Effector memory CD4-positive, alpha-beta T cell (primary cell): ENCODE measurements around the gene ASAP3.
A peak's percentile ranks its signal among the peaks of the same experiment; 100 is the strongest.

Source experiments
- DNase-seq, 3 donors: peaks; one replicate each; pipeline ENCODE4 v3.0.0-alpha.2; 2020
- H3K27ac ChIP-seq: 2 replicates; pipeline ENCODE4 v1.7.0; 2013; ENCODE audit warnings: mild to moderate bottlenecking, low read length, moderate library complexity; ENCODE audit not compliant: insufficient read depth, poor library complexity, severe bottlenecking
- H3K27me3 ChIP-seq: replicated peaks from 2 replicates; pipeline ENCODE4 v1.7.0; 2013; ENCODE audit warnings: mild to moderate bottlenecking, low read length; ENCODE audit not compliant: insufficient read depth, control insufficient read depth, poor library complexity, severe bottlenecking
- H3K36me3 ChIP-seq: 2 replicates; pipeline ENCODE4 v1.7.0; 2013; ENCODE audit warnings: mild to moderate bottlenecking, low read length, moderate library complexity; ENCODE audit not compliant: control insufficient read depth, insufficient read depth
- H3K4me1 ChIP-seq: 2 replicates; pipeline ENCODE4 v1.7.0; 2013; ENCODE audit warnings: low read length, mild to moderate bottlenecking; ENCODE audit not compliant: control insufficient read depth, insufficient read depth, poor library complexity, severe bottlenecking
- H3K4me3 ChIP-seq: 2 replicates; pipeline ENCODE4 v1.7.0; 2013; ENCODE audit warnings: low read length, low read depth, mild to moderate bottlenecking; ENCODE audit not compliant: insufficient read depth, poor library complexity, severe bottlenecking
- H3K9me3 ChIP-seq: 2 replicates; pipeline ENCODE4 v1.7.0; 2013; ENCODE audit warnings: mild to moderate bottlenecking, low read length, moderate library complexity; ENCODE audit not compliant: control insufficient read depth
- total RNA-seq, 3 donors: gene quantifications; one replicate each; lab custom pipeline; 2026; lab: John Stamatoyannopoulos, UW

The ASAP3 gene
- total RNA-seq: 1.9 to 2.7 (median 1.9) reads per million in 3 donors

DNA sequence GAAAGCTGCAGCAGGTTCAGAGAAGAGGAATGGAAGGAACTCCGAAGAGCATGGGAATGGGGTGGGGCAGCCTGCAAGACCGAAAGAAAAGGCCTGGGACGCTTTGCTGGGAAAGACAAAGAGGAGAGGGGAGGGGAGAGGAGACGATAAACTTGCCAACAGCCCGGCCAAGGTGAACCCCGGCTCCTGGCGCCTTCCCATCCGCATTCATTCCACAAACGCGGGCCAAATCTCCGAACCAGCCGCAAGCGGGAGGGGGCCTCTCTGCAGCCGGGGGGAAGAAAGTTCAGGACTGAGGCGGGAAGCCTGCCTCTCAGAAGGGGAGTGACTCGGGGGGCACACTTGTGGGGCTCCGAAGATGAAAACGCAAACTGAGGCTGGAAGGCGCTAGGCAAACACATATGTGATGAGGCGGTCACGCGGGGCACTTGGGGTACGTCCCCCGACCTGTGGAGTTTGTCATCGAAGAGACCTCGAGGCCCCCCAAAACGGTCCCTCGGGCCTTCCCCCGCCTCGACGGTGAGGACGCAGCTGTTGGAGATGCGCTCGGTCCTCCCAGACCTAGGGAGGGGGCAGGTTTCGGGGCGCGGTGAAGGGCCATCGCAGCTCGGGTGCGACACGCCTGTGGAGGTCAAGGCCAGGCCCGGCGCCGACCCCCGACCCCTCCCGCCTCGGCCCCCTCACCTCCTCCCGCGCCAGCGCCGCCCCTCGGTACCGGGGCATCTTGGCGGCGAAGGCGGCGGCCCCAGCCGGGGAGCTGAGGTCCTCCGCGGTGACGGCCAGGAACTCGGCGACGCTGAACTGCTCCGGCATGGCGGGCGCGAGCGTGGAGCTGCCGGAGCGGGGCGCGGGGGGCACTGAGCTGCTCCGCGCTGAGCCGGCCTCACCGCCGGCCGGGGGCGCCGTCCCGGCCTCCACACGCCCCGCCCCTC lies at the start of gene ASAP3:
Gene ASAP3 (minus strand): TSS at position 859 of the 932 bp plus-strand sequence. CDS start 46 bp downstream, at position 813.
- Histone ChIP-seq H3K36me3 (no peaks in the 10 kb centered on the region), H3K27me3 (no peaks in the 10 kb centered on the region), H3K9me3 (no peaks in the 10 kb centered on the region), H3K4me1 (peaks cover 12% of the 10 kb centered on the region), H3K4me3 (peak within 1 kb of the TSS; percentile 68), H3K27ac (no peak within 1 kb of the TSS)
- peak in 1 of 3 donors; percentile 6 for DNase-seq

DNA sequence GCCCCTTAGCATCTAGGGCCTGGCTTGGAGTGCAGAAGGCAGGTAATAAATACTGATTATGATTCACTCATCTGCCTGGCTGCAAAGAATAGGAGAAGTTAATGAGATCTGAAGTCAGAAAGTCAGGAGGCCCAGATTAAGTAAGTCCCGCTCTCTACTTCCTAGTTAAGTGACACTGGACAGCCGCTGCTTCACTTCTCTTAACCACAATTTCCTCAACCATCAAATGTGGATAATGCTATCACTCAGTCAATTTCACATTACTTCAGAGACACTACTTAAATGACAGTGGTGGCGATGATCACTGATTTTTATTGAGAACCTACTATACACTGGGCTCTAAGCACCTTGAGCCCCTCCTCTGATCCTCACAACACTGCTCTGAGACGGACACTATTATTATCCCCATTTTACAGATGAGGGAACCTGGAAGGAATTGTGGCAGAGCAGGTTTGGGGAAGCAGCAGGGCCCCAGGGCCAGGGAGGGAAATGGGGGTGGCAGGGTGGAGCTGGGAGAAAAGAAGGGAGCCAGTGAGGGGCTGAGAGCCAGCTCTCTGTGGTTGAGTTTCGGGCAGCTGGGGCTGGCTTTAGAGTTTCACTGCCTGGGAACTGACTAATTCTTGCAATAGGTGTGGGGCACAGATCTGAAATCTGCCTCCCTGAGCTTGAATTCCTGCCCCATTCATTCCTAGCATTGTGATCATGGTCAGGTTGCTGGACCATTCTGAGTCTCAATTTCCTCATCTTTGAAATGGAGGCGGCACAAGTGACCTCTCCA lies 49.5 kb upstream of the ASAP3 start:
- Histone ChIP-seq H3K36me3 (no peaks in the 10 kb centered on the region), H3K27ac (peak overlapping the region; percentile 50), H3K4me1 (peaks cover 53% of the 10 kb centered on the region), H3K9me3 (no peaks in the 10 kb centered on the region), H3K27me3 (no peaks in the 10 kb centered on the region), H3K4me3 (no peak overlapping the region)
- DNase-seq: no peak

DNA sequence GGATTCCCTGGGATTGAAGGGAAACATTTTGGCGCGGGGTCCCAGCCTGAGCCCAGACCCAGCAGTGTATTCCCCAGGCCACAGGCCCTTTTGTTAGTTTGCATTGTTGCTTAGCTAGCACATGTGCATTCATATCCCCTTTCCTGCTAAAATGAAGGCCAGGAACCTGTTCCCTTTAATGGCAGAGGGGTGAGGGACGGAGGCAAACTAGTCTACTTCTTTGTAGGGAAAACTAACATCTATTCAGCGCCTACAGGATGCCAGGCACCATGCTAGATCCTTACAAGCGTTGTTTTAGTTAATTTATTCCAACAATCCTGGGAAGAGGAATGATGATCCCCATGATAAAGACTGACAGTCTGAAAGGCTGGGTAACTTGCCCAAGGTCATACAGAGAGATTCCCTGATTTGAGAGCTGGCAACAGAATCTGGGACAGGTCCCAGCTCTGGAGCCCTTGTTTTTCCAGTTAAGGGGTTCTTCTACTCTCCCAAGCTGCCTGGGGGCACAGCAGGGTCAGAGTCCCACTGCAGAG lies 47.6 kb upstream of the ASAP3 start:
- Histone ChIP-seq H3K27ac (peak overlapping the region; percentile 53), H3K4me3 (peak overlapping the region; percentile 34), H3K36me3 (no peaks in the 10 kb centered on the region), H3K4me1 (peaks cover 71% of the 10 kb centered on the region), H3K27me3 (no peaks in the 10 kb centered on the region), H3K9me3 (no peaks in the 10 kb centered on the region)
- DNase-seq: no peak

DNA sequence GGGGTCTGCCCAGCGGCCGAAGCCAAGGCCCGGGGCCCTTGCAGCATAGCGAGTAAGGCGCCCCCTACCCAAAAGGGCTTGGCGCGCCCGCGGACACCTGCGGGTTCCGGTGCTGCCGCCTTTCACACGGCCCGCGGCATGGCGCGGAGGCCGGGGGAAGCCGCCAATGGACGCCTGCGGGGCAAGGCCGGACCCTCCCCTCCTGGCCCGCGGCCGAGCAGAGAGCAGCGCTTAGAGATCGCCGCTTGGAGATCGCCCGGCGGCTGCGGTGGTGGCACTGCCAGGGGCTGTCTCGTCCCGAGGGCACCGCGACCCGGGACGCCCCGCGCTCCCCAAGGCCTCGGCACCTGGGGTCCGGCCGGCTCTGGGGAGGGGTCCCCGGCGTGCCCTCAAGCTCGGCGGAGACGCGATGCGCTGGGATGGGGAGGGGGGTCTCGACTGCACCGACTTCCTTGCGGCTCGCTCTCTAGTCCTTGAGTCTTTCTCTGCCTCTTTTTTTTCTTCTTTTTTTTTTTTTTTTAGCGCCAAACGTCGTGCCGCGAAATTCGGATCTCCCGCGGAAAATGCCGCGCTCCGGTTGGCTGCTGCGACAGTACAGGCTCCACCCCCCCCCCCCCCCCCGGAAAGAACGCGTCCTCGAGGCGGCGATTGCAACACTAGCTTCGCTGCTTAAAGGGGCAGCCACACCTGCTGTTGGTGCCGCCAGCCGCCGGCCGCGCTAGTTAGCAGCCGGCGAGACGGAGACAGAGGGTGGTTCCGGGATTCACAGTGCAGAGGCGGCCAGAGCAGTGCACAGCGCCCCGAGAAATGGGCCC lies 47.0 kb upstream of the ASAP3 start, which contains the start of gene E2F2:
Gene E2F2 (minus strand): TSS at position 487 of the 815 bp plus-strand sequence. CDS start 440 bp downstream, at position 47.
- Histone ChIP-seq H3K36me3 (no peaks in the 10 kb centered on the region), H3K27me3 (no peaks in the 10 kb centered on the region), H3K4me1 (peaks cover 78% of the 10 kb centered on the region), H3K9me3 (no peaks in the 10 kb centered on the region), H3K27ac (peak within 1 kb of the TSS; percentile 53), H3K4me3 (peak within 1 kb of the TSS; percentile 70)
- DNase-seq: peak; percentile 72 to 79 (median 75)

DNA sequence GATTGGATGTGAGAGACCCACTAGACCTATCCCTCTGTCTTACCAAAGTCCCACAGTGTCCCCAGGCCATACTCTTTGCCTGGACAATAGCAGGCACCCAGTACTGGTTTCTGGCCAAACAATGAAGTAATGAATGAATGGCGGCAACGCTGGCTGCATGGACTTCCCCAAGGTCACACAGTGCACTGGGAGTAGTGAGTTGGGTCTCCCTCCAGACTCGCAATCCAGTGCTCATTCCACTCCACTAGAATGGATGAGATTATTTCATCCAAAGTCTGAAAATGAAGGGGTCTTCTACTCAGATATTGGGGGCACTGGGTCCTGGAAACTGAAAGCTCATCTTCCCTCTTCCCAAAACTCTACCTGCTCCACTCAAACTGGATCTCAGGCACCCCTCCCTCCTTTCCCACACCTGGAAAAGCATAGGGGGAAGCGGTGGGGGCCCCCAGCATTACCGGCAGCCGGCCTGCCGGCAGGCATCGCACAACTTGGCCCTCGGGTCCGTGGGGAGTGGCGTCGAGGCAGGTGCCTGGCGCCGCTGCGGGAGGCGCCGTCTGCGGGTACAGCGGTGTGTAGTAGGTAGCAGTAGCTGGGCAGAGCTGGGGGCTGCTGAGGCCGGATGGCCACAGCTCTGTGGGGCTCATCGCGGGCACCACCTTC lies 46.2 kb upstream of the ASAP3 start:
- peaks cover 85% of the 10 kb centered on the region for H3K4me1 ChIP-seq
- peak overlapping the region; percentile 70 for H3K4me3 ChIP-seq
- H3K27ac ChIP-seq: peak overlapping the region; percentile 51
- DNase-seq: no peak
- no peaks in the 10 kb centered on the region for H3K9me3 ChIP-seq
- H3K27me3 ChIP-seq: no peaks in the 10 kb centered on the region
- no peaks in the 10 kb centered on the region for H3K36me3 ChIP-seq

DNA sequence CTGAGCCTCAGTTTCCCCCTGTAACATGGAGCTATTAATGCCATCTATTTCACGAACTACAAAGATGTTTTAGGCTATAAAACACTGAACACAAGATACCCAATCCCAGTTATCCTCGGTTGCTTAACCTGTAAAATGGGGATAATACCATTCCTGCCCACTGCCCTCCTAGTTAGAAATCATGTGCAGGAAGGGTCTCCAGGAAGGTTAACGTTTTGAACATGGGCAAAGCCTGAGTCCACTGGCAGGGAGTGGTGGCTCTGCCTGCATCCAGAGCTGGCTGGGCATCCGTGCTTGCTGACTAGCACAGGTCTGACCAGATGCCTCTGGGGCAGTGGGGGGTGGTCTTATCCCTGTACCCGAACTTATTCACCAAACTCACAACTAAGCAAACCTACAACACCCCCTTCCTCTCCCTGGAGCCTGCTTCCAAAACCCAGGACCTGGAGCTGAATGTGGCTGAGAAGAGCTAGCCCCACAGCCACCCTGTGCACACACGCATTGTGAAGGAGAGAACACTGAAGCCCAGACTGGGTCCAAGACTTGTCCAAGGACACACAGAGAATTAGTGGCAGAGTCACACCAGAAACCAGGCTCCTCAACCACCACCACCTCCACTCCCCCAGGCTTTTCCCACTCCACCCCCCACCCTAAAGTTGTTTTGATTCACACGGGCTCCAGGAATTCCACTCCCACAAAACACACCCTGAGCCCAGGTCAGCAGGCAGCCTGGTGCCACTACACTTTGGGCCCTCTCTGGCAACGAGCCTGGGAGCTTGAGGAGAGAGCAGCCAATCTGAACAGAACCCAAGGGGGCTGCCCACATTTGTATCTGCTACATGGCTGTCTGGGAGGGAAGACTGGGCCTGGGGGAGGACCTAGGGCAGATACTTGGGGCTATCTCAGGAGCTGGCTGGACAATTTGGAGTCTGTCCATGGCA lies 45.4 kb upstream of the ASAP3 start:
- H3K4me3 ChIP-seq: peak overlapping the region; percentile 70
- peak overlapping the region; percentile 64 for H3K27ac ChIP-seq
- H3K36me3 ChIP-seq: no peaks in the 10 kb centered on the region
- no peak for DNase-seq
- H3K9me3 ChIP-seq: no peaks in the 10 kb centered on the region
- H3K4me1 ChIP-seq: peaks cover 93% of the 10 kb centered on the region
- no peaks in the 10 kb centered on the region for H3K27me3 ChIP-seq

DNA sequence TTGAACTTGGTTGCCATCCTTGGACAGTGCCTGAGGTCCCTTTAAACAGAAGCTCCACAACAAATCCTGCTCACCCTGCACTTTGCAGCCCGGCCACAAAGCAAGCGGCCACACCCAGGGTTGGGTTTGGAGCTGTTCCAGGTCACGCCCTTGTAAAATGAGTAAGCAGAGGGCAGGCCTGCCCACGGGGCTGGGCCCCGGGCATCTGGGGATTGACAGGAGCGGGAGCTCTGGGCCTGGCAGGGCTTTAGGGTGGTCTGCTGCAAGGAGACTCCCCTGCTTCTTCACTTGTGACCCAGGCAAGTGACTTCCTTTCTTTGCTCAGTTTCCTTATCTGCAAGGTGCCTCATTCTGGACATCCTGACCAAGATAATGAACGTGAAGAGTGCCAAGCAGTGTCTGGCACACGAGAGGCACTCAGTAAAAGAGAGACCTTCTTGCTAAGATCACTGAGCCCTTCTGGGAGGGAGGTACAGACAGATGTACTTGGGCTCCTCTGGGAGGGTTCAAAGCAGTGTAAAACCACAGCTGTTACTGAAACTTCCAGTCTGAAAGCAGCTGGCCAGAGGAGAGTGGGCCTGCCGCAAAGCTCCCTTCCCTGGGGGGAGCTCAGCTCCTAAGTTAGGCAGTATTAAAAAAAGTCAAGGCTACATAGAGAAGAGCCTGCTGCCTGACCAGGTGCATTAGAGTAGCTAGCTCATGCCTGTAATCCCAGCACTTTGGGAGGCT lies 44.4 kb upstream of the ASAP3 start:
- Histone ChIP-seq H3K36me3 (no peaks in the 10 kb centered on the region), H3K4me1 (peaks cover 92% of the 10 kb centered on the region), H3K4me3 (peak overlapping the region; percentile 37), H3K9me3 (no peaks in the 10 kb centered on the region), H3K27me3 (no peaks in the 10 kb centered on the region), H3K27ac (peak overlapping the region; percentile 64)
- peak; percentile 60 to 74 (median 65) for DNase-seq

DNA sequence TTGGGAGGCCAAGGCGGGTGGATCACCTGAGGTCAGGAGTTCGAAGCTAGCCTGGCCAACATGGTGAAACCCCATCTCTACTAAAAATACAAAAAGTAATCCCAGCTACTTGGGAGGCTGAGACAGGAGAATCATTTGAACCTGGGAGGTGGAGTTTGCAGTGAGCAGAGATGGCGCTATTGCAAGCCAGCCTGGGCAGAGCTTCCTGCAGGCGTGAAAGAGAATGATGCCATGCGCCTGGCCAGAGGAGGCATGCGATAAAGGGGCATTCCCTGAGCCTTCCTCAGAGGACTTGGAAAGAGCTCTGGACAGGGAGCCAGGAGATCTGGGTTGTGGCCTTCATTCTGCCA lies 43.9 kb upstream of the ASAP3 start:
- H3K4me1 ChIP-seq: peaks cover 86% of the 10 kb centered on the region
- no peaks in the 10 kb centered on the region for H3K36me3 ChIP-seq
- peak overlapping the region; percentile 37 for H3K4me3 ChIP-seq
- DNase-seq: no peak
- peak overlapping the region; percentile 64 for H3K27ac ChIP-seq
- no peaks in the 10 kb centered on the region for H3K27me3 ChIP-seq
- H3K9me3 ChIP-seq: no peaks in the 10 kb centered on the region
